SK-MEL-5 (cell line): ENCODE measurements around the gene PFN2. TPM values are rescaled to one million over a fixed set of nuclear protein-coding genes. Genes with fewer than 3 reads are reported as not detected.
A peak's percentile ranks its signal among the peaks of the same experiment; 100 is the strongest.
"Not testable (repeated sequence)": the region's sequence is repeated elsewhere in the genome, so short reads cannot be mapped to it uniquely, and the experiment has no call there.

Experiments
- DNase-seq: peaks from one replicate; pipeline ENCODE4 v3.0.0-alpha.2; 2016; ENCODE audit warnings: low read depth, low spot score
- in situ Hi-C: cut with HindIII; loops from 2 replicates; pipeline ENCODE4 v1.10.0; 2016; ENCODE audit warnings: low sequenced_read_pairs, high pct_unique_total_duplicates, low pct_unique_long_range_greater_than_20kb
- polyA plus RNA-seq, 2 experiments: library from polyadenylated mRNA; depleted of rRNA; stranded (reverse); fragments of >200 nt; gene quantifications; 2 replicates each; pipeline ENCODE4 v1.2.3, GENCODE V29; 2015
- total RNA-seq: library from RNA; depleted of rRNA; stranded (reverse); fragments of >200 nt; shearing (Covaris generic); gene quantifications from 2 replicates; pipeline ENCODE4 v1.2.3, GENCODE V29; 2014; rRNA removed

PFN2 gene, protein sequence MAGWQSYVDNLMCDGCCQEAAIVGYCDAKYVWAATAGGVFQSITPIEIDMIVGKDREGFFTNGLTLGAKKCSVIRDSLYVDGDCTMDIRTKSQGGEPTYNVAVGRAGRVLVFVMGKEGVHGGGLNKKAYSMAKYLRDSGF
- total RNA-seq = 127 and 128 TPM in 2 replicates
- polyA plus RNA-seq (2015; cell fraction: cytosol; rRNA removed) = 177 and 195 TPM in 2 replicates
- polyA plus RNA-seq (2015; cell fraction: nucleus; rRNA removed) = 199 and 212 TPM in 2 replicates

DNA sequence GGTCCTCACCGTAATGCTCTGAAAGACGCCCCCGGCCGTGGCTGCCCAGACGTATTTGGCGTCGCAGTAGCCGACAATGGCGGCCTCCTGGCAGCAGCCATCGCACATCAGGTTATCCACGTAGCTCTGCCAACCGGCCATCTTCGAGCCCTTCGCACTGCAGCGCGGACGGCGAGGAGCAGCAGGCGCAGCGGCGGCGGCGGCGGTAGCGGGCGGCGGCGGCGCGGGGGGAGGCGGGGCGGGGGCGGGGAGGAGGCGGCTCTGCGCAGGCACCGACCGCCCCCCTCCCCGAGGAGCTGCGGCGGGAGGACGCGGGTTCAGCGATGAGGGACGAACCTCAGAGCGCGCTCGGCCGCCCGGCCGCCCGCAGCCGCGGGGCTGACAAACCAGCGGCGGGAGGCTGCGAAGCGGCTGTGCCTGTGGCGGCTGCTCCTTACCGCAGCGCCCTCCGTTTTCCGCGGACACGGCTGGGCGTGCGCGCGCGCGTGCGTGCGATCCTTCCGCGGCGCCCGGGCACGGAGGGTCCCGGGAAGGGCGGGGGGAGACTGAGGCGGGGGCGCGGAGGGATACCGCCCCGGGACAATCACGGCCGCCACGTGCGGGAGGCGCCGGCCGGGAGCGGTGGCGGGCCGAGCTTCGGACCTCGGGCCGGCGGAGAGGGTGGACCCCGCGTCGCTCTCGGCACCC lies at the start of gene PFN2:
Gene PFN2 (minus strand): TSS at position 180 of the 687 bp plus-strand sequence. CDS start 39 bp downstream, at position 141.
- in situ Hi-C loops = no loop called here
- DNase-seq = peak; percentile 72

DNA sequence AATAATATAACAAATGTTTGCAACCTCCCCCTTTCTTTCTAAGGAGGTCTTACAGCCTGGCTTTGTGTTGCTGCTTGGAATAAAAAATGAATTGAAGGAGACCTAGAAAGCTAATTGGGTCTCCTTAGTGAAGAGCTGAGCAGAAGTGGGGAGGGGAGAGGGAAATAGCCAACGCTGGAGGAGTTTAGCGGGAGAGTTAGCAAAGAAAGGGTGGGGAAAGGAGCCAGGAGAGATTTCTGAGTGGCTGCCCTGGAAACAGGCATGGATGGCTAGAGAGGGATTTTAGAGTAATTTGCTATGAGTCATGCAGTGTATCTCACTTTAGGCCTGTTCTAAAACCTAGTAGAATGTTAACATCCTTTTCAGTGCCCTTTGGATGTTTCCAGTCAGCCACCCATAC lies 45.2 kb upstream of the PFN2 start:
- DNase-seq = no peak
- in situ Hi-C loops = no loop called here

DNA sequence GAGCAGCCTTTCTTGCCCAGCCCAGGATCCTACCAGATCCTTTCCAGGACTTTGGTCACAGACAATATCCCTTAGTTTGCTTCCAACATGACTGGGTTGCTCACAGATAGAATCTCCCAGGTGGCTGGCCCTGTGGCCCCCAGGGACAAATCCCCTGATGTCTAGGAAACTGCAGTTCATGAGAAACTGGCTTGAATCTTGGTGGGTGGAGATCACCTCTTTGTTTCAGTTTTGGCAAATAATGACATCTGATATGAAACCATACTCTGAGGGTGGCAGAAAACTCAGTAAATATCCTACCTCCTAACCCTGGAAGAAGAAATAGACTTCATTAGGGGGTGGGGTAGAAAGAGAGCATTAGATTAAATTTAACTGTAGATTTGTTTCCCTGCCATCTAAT lies 44.1 kb upstream of the PFN2 start:
- DNase-seq = no peak
- in situ Hi-C loops = no loop called here

DNA sequence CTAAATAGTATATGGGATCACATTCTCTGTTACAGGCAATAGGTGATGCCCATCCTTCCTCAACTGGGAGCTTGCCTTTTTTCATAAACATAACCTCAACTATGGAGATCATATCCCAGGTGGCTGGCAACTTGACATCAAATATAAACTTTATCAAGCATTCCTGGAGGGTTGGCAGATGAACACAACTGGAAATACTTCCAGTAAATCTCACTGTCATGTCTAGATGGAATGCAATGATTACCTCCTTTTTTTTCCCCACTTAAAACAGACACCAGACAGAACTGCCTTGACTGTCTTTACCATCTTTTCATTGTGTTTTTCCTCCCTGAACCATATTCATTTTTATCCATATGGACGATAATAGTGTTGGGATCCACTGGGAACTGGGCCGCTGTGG lies 43.1 kb upstream of the PFN2 start:
- in situ Hi-C loops = no loop called here
- no peak for DNase-seq

DNA sequence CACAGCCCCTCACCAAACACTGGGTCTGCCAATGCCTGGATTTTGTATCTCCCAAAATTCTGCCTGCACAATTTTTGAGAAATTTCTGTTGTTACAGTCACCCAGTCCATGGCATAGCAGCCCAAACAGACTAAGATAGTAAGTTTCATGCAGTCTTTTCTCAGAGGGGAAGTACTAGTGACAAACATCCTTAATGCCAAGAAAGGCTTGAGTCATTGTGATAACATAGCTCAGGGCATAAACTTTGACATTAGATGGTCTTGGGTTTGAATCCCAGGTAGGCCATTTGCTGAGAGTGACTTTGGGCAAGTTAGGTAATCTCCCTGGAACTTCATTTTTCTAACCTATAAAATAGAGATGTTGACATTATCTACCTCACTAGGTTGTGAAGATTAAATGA lies 36.1 kb upstream of the PFN2 start:
- DNase-seq = no peak
- in situ Hi-C loops = no loop called here

DNA sequence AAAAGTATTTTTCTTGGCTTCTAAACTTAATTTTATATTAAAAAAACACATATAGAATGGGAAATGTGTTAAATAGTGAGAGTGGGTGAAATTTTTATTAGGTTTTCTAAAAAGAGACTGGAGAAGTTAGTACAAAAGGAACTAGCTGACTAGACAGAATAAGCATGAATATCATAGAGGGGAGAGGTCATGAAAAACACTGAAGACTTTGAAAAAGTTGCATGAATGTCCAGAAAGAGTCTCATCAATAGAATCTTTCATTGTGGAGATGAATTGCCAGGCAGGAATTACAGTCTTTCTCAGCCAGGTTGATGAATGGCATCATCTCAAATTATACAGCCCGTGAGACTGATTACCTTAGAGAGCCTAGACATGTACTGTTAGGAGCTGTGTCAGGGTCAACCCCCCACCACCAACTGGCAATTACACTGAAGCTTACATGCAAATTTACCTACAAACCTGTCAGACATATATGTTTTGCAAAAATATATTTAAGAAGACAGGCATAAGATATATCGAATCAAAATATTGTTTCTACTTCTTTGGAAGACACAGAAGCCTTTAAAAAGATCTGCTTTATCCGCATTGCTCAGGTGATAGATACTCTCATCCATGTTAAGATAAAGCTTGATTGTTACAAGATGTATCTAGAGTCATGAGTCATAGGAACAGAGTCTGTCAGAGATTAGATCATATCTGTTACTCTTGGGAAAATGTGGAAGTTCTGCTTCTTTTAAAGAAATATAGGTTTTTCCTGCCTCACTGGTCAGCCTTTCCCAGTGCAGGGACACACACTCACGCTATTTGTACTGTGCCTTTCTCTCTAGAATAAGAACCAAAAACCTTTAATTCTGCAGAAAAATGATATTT lies 34.8 kb upstream of the PFN2 start:
- DNase-seq = peak; percentile 60
- in situ Hi-C loops = no loop called here

DNA sequence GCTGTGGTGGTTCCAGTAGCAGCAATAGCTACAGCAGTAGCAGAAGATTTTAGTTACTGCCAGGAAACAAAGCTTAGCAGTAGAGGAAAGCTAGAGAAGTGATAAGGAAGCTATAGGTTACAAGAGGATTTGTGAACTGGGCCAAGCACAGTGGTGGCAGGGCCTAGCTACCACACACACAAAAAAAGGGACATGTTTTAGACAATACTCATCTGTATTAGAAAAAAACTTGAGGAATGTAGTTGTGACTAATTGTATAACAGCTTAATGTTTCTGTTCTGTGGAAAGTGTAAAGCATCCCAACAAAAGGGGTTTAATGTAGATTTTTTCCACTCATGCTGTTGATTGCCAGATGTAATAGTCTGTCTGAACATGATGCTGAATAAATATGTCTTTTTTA lies 29.9 kb upstream of the PFN2 start:
- DNase-seq = no peak
- in situ Hi-C loops = no loop called here

DNA sequence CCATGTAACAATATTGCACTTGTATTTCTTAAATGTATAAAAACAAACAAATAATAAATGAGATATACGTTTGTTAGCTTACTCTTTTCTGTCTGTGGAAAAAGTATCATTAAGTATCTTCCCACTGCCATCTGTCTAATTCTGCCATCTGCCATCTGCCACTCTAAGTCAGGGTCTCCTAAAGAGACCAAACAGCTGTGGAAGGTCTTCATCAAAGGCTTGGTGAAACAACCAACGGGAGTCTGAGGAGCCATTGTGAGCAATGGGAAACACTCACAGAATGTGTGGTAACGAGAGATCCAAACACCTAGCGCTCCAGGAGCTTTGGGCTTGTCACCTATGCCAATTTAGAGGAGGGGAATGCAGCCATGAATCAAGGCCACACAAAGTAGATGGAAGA lies 28.7 kb upstream of the PFN2 start:
- in situ Hi-C loops = no loop called here
- DNase-seq = no peak

DNA sequence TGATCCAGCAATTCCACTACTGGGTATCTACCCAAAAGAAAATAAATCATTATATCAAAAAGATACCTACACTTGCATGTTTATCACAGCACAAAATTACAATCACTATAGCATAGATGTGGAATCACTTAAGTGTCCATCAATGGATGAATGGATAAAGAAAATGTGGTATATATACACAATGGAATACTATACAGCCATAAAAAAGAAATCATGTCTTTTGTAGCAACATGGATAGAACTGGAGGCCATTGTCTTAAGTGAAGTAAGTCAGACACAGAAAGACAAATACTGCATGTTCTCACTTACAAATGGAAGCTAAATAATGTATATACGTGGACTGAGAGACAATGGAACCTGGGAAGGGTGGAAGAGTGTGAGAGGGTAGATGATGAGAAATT lies 28.3 kb upstream of the PFN2 start:
- in situ Hi-C loops = no loop called here
- no peak for DNase-seq

DNA sequence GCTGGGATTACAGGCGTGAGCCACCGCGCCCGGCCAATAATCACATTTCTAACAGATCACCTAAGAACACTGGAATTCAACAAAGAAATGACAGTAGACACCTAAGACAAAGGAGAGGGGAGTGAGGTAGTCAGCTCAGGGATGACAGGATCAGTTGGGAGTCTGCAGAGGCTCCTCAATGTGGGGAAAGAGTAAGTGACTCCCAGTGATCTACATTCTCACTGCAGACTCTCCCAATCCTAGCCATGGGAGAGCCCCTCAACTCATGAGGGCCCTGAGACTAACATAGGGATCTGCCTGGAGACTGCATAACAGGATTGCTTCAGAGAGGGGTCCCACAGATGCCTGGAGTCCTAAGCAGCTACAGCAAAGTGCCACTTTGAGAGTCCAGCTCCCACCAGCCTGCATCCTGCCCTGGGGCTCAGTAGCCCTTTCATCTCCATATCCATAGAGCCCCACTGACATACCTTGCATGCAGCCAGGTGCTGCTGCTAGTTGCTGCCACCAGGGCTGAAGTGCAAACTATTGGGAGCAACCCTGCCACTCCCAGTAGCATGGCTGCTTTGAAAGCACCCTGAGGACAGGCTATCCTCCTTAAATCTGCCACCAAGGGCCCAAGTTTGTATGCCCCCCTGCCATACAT lies 21.8 kb upstream of the PFN2 start:
- no peak for DNase-seq
- in situ Hi-C loops = no loop called here

DNA sequence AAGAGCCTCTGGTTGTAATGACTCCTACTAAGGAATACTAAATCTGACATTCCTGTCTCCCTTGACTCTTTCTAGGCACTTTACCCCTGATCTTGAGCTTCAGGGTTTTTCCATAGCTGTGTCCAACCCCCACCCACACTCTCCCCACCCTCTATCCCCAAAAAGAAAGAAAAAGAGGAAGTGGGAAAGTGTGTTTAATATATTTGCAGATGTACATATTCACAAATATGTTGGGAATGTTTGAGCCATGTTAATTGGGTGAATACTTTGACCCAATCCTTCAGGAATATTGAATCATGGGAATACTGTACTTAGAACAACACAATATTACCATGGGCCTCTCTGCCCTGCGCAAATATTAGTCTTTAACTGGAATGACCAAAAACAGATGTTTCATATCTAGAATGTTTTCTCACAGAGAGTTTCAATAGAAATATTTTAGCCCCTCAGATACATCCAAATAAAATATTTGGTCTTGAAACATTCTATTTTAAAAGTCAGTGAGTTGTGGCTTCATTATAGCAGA lies 19.8 kb upstream of the PFN2 start:
- no peak for DNase-seq
- in situ Hi-C loops = no loop called here

DNA sequence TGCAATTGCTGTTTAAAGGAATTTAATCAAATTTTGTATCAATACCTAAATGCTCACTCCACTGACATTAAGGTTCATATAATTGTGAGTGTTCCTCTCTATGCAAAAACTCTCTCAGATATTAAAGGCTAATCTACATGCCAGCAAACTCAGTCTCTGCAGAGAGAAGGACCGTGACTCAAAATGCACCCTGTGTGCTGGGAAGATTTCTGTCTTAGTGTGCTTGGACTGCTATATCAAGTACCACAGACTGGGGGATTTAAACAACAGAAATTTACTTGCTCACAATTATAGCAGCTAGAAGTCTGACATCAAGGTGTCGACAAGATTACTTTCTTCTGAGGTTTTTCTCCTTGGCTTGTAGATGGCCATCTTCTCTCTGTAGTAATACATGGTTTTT lies 18.6 kb upstream of the PFN2 start:
- no peak for DNase-seq
- in situ Hi-C loops = no loop called here

DNA sequence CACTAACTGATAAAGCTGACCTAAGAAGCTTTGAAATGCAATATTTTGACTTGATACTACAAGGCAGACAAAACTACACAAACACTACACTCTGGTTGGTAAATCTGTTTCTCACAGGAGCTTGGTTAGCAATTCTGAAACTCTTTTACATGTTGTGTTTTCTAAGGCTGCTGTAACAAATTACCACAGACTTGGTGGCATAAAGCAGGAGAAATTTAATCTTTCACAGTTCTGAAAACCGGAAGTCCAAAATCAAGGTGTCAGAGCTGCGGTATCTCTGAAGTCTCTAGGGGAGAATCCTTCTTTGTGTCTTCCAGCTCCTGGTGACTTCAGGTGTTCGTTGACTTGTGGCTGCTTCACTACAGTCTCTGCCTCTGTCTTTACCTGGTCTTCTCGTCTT lies 12.9 kb upstream of the PFN2 start:
- no peak for DNase-seq
- in situ Hi-C loops = no loop called here

DNA sequence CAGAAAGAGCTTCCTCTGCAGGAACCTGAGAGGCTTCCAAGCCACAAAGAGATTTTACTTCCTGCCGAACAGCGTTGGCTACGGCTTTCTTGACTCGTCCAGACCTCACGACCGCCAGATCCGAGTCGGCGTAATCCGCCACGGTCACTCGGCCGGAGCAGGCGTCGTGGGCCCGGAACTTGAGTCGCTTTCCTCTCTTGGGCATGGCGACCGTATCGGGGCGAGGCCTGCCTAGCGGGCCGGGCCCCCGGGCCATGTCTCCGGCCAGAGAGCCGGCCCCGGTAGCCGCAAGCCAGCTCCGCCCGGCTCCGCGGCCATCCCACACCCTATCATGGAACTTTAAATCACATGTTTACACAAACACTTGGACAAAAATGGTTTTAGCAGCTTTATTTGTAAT lies 12.4 kb upstream of the PFN2 start:
- in situ Hi-C loops, DNase-seq: not testable (repeated sequence)

DNA sequence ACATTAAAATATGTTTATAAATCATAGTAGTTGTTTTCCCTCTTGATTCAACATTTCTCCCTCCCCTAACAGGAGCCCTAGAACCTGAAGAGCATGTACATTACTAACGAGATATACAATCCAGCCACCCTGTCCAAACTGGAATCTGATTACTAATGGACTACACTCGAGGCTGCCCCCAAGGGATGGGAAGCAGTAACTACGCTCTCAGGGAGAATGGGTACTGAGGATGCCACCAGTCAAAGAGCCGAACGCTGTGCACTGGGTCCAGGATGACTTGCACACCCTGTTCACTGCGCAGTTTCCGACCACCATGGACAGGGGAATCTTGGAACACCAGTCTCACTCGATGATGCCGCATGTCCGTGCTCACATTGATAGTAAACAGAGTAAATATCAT lies 11.3 kb upstream of the PFN2 start:
- in situ Hi-C loops, DNase-seq: not testable (repeated sequence)

DNA sequence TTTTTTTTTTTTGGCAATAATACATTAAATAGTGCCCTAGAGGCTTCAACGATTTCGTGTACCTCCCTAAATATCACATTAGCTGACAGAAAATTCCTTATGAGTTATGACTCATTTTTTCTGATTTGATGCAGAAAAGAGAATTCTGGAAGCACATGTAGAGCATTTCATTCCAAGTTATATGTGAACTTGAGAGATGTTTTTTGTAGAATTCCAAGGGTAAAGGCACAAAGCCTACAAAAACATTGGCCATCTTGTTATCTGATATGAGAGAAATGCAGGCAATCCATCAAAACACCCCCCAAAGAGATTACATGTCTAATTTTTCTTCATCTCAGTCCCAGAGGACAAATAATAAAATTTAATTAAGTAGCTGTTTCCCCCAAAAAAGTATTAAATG lies 6.7 kb upstream of the PFN2 start:
- DNase-seq = no peak
- in situ Hi-C loops = no loop called here

DNA sequence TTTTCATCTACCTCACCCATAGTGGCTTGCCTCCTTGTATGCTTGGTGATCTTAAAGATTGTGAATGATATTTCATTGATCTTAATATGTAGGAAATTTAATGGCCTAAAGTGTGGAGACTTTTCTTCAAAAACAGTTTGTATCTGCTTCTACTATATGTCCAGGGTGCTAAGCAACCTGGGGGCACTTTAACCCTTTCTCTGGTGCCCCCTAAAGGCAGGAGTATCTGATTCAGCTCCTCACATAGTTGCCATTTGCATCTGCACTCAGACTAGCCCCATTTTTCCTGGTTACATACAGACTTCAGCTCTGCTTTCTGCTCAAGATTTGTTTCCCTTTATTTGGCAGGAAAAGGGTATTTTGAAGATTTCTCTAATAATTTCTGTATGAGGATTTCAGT lies 5.2 kb upstream of the PFN2 start:
- DNase-seq = no peak
- in situ Hi-C loops = no loop called here
